ENCODE data around the gene DCAF12.
"Not testable (repeated sequence)": the region's sequence is repeated elsewhere in the genome, so short reads cannot be mapped to it uniquely, and the experiment has no call there.

The DCAF12 gene

DNA sequence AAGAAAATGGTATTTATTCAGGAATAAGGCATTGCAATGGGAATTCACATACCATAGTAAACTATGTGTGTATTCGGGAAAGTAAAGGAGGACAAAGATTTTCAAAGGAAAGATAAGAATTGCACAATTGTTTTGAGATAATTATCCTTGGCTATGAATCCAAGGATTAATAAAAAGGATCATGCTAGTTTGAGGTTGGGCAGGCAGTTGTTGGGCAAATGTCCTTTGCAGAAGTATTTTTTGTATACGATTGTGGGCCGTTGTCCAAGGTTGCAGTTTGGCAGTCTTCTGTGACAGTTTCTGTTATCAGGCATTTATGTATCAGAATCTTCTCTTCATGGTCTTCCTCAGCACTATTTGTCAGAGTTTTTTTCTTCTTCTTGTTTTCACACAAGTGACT, 67.2 kb downstream of the DCAF12 start:
- Histone ChIP-seq H3K36me3 (ENCODE audit: insufficient read depth, low read length) (no peaks in the 10 kb centered on the region), H3K4me3 (ENCODE audit: low read length) (no peak overlapping the region), H3K9me3 (replicated peaks; ENCODE audit: low read length) (no peaks in the 10 kb centered on the region), H3K27me3 (ENCODE audit: control insufficient read depth, insufficient read depth, low read length) (peaks cover 6% of the 10 kb centered on the region), H3K4me2 (ENCODE audit: low read length) (no peak overlapping the region), H3K4me1 (ENCODE audit: control insufficient read depth, insufficient read depth, low read length) (no peaks in the 10 kb centered on the region), H3K9ac (ENCODE audit: low read depth, low read length) (no peak overlapping the region)

DNA sequence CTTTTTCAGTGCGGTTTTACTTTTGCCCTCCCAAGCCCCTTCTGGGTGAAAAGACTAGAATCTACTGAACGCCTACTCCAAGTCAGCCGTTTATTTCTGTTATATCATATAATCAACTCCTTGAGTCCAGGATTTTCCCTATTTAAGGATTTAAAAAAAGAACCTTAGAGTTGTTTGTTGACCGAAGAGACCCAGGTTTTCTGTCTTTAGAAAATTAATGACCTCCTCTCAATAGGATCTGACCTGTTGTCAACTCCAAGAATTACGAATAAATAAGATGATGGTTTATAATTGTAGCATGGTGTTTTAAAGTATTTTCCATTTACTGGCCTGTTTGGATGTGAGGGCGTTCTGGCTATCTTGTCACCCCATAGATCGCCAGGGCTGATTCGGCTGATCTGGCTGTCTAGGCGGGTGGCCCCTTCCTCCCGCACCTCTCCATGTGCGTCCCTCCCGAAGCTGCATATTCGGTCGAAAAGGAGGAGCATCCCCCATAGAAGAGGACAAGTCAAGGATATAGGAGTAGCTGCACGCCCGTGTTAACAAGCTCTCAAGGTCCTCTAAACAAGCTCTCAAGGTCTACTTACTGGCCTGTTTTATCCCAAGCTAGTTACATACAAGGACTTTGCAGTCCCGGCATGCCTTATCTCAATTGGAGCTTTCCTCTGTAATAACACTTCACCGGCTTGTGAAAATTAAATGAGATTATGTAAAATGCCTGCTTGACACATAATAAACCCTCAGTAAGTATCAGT, 76.7 kb downstream of the DCAF12 start:
- no peaks in the 10 kb centered on the region for H3K36me3 ChIP-seq (ENCODE audit: insufficient read depth, low read length)
- peak overlapping the region; percentile 84 for H3K4me3 ChIP-seq (ENCODE audit: low read length)
- peak overlapping the region; percentile 89 for H3K9ac ChIP-seq (ENCODE audit: low read depth, low read length)

DNA sequence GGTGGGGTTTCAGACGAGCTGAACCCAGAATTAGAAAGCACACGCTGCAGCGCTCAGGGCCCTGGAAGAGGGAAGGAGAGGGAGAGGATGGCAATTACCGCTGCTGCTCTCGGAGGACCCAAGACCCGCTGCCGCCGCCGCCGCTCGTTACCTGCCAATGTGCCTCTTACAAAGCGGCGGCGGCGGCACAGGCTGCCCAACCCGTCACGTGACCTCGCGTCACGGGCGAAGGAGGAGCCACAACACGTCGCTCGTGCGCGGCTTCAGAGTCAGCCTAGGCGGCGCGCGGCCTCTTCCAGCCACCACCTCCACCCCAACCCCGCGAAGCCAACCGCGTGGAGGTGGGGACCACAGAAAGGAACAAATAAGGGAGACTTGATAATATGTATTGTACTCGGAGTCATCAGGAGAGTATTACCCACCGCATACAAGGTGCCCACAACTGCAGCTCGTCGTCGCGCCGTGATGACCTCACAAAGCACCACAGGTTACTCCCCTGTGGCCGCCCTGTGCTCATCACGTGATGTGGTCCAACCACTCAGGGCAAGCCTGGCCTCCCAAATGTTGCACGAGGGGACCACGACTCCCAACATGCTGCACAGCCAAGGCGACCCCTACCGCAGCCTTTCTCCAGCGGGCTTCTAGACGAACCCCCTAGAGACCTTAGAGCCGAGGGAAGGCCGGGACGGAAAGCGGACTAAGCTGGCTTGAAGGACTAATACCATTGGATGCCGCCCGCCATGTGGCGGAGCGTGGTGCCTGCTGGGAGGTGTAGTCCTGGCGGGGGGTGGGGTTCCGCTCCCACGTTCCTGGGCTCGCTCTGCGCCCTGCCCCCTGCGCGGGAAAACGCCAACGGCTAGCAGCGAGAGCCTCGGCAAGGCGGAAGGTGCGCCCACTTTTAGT, 77.5 kb downstream of the DCAF12 start, which contains the start of gene UBAP2:
Gene UBAP2 (minus strand): TSS at position 161 of the 903 bp plus-strand sequence. CDS start 31,739 bp downstream, outside the sequence.
- Histone ChIP-seq H3K9me3 (replicated peaks; ENCODE audit: low read length) (no peaks in the 10 kb centered on the region), H3K4me3 (ENCODE audit: low read length) (peak within 1 kb of the TSS; percentile 84), H3K27me3 (ENCODE audit: control insufficient read depth, insufficient read depth, low read length) (no peaks in the 10 kb centered on the region), H3K9ac (ENCODE audit: low read depth, low read length) (peak within 1 kb of the TSS; percentile 89), H3K4me1 (ENCODE audit: control insufficient read depth, insufficient read depth, low read length) (peaks cover 18% of the 10 kb centered on the region), H3K36me3 (ENCODE audit: insufficient read depth, low read length) (no peaks in the 10 kb centered on the region), H3K4me2 (ENCODE audit: low read length) (peak within 1 kb of the TSS; percentile 81)

More for the DNA sequence above, 76.7 kb downstream of the DCAF12 start:
- H3K27me3 ChIP-seq (ENCODE audit: control insufficient read depth, insufficient read depth, low read length) = no peaks in the 10 kb centered on the region
- H3K4me1 ChIP-seq (ENCODE audit: control insufficient read depth, insufficient read depth, low read length) = peaks cover 18% of the 10 kb centered on the region
- H3K9me3 ChIP-seq (replicated peaks; ENCODE audit: low read length) = no peaks in the 10 kb centered on the region
- H3K4me2 ChIP-seq (ENCODE audit: low read length) = peak overlapping the region; percentile 81

DNA sequence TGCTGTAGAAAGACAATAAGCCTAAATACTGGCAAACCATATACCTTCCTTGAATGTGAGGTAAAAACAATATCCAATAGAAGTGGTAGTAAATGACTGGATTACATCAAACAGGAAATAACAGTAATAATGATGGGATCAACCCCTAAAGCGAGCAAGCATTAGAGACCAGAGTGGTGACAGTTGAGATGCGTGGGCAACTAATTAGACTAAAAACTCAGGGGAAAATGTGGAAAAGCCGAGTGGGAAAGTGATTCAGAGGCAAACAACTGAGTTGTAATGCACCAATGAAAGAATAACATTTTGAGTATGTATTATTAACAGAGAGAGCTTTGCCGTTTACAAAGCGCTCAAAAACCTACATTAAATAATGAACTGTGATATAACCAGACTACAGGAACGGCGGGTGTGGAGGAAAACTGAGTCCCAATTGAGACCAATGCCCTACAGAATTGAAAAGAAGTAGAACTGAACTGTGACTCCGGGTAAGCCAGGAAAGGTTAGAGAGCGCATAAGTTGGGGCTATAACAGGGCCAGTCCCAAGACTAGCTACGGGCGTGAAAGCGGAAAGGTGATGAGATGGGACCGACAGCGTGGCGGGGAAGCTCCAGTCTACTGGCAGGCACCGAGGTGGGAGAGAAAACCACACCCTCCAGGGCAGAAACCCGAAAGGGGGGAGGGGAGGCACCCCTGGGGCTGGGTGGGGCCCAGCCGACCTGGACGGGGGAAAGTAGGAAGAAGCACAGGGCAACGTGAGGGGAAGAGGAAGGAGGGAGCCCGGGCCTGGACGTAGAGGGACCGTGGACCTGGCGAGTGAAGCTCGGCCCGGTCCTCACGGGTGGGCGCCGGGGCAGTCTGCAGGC, 78.4 kb downstream of the DCAF12 start:
- H3K4me2 ChIP-seq (ENCODE audit: low read length) = peak overlapping the region; percentile 81
- peak overlapping the region; percentile 84 for H3K4me3 ChIP-seq (ENCODE audit: low read length)
- H3K27me3 ChIP-seq (ENCODE audit: control insufficient read depth, insufficient read depth, low read length) = no peaks in the 10 kb centered on the region
- no peaks in the 10 kb centered on the region for H3K9me3 ChIP-seq (replicated peaks; ENCODE audit: low read length)
- H3K36me3 ChIP-seq (ENCODE audit: insufficient read depth, low read length) = no peaks in the 10 kb centered on the region
- H3K9ac ChIP-seq (ENCODE audit: low read depth, low read length) = peak overlapping the region; percentile 89
- H3K4me1 ChIP-seq (ENCODE audit: control insufficient read depth, insufficient read depth, low read length) = peaks cover 18% of the 10 kb centered on the region

DNA sequence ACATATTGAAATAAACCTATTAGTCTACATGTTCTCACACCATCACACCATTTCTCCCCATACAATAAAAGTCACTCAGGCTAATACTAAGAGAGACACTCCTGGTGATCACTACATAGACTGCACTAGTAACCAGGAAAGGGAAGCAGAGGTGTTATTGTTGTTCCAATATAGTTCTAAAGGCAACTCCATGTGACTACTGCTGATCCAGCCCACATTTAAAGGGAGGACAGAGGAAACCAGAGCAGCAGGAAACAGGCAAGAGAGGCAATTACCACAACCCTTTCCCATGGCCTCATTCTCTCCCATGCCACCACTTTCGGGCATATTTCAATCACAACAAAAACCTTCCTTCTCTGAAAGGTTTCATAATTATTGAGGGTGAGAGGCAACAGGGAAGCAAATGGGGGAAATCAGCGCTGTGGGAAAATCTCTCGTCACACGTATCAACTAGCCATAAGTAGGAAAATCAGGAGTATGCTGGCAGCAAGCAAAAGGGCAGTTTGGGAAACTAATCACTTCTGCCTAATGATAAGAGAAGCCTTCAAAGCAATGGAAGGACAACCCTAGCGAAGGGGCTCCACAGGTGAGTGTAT, 79.6 kb downstream of the DCAF12 start:
- peak overlapping the region; percentile 81 for H3K4me2 ChIP-seq (ENCODE audit: low read length)

DNA sequence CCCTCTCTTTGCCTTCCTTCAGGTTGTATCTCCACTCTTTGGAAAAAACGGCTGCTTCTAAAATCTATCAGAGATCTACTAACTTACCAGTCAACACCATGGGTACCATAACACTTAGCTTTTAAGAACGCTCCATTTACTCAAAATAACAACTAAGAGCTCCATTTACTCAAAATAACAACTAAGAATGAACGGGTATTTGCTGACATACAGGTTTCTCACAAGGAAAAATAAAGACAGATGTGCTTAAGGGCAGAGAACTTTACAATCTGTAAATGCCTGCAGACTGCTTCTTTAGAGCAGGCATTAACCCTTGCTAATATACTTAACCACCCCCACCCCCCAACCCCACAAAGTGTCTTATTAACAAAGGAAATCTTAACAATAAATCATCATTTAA, 80.6 kb downstream of the DCAF12 start:
- Histone ChIP-seq H3K9me3 (replicated peaks; ENCODE audit: low read length) (no peaks in the 10 kb centered on the region), H3K27me3 (ENCODE audit: control insufficient read depth, insufficient read depth, low read length) (no peaks in the 10 kb centered on the region), H3K4me3 (ENCODE audit: low read length) (no peak overlapping the region), H3K9ac (ENCODE audit: low read depth, low read length) (no peak overlapping the region), H3K4me1 (ENCODE audit: control insufficient read depth, insufficient read depth, low read length) (peaks cover 18% of the 10 kb centered on the region), H3K36me3 (ENCODE audit: insufficient read depth, low read length) (peaks cover 8% of the 10 kb centered on the region), H3K4me2 (ENCODE audit: low read length) (peak overlapping the region; percentile 32)

More for the DNA sequence above, 79.6 kb downstream of the DCAF12 start:
- Histone ChIP-seq H3K9me3 (replicated peaks; ENCODE audit: low read length) (no peaks in the 10 kb centered on the region), H3K27me3 (ENCODE audit: control insufficient read depth, insufficient read depth, low read length) (no peaks in the 10 kb centered on the region), H3K4me3 (ENCODE audit: low read length) (peak overlapping the region; percentile 84), H3K9ac (ENCODE audit: low read depth, low read length) (peak overlapping the region; percentile 89), H3K4me1 (ENCODE audit: control insufficient read depth, insufficient read depth, low read length) (peaks cover 18% of the 10 kb centered on the region), H3K36me3 (ENCODE audit: insufficient read depth, low read length) (peaks cover 8% of the 10 kb centered on the region)

DNA sequence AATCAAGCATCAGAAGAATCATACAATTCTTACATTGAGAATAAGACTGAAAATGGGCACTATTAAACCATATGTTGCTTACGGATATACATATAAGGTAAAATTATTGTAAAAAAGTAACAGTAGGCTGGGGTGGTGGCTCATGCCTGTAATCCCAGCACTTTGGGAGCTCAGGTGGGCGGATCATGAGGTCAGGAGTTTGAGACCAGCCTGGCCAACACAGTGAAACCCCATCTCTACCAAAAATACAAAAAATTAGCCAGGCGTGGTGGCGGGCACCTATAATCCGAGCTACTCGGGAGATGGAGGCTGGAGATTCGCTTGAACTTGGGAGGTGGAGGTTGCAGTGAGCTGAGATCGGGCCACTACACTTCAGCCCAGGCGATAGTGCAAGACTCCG, 84.4 kb downstream of the DCAF12 start:
- not testable (repeated sequence) for H3K4me2 ChIP-seq (ENCODE audit: low read length); H3K9me3 ChIP-seq (replicated peaks; ENCODE audit: low read length); H3K9ac ChIP-seq (ENCODE audit: low read depth, low read length); H3K4me3 ChIP-seq (ENCODE audit: low read length); H3K4me1 ChIP-seq (ENCODE audit: control insufficient read depth, insufficient read depth, low read length); H3K27me3 ChIP-seq (ENCODE audit: control insufficient read depth, insufficient read depth, low read length)
- peaks cover 12% of the 10 kb centered on the region for H3K36me3 ChIP-seq (ENCODE audit: insufficient read depth, low read length)

DNA sequence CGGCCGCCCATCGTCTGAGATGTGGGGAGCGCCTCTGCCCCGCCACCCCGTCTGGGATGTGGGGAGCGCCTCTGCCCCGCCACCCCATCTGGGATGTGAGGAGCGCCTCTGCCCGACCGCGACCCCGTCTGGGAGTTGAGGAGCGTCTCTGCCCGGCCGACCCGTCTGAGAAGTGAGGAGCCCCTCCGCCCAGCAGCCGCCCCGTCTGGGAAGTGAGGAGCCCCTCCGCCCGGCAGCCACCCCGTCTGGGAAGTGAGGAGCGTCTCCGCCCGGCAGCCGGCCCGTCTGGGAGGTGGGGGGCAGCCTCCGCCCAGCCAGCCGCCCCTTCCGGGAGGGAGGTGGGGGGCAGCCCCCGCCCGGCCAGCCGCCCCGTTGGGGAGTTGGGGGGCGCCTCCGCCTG, 87.6 kb downstream of the DCAF12 start:
- H3K4me2 ChIP-seq (ENCODE audit: low read length); H3K4me3 ChIP-seq (ENCODE audit: low read length); H3K9ac ChIP-seq (ENCODE audit: low read depth, low read length); H3K4me1 ChIP-seq (ENCODE audit: control insufficient read depth, insufficient read depth, low read length); H3K9me3 ChIP-seq (replicated peaks; ENCODE audit: low read length); H3K27me3 ChIP-seq (ENCODE audit: control insufficient read depth, insufficient read depth, low read length): not testable (repeated sequence)
- peaks cover 12% of the 10 kb centered on the region for H3K36me3 ChIP-seq (ENCODE audit: insufficient read depth, low read length)

DNA sequence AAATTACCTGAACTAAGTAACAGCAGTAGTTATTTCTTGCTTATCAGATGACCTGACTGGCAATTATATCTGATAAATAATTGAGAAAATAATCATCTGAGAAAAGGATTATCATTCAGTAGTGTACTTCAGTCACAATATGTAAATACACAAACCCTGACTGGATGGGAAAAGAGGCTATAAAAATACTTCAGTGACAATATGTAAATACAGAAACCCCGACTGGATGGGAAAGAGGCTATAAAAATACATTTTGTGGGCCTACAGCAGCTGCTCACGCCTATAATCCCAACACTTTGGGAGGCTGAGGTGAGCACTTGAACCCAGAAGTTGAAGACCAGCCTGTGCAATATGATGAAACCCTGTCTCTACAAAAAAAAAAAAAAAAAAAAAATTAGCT, 88.9 kb downstream of the DCAF12 start:
- H3K27me3 ChIP-seq (ENCODE audit: control insufficient read depth, insufficient read depth, low read length) = no peaks in the 10 kb centered on the region
- no peak overlapping the region for H3K4me2 ChIP-seq (ENCODE audit: low read length)
- no peaks in the 10 kb centered on the region for H3K4me1 ChIP-seq (ENCODE audit: control insufficient read depth, insufficient read depth, low read length)
- H3K9me3 ChIP-seq (replicated peaks; ENCODE audit: low read length) = no peaks in the 10 kb centered on the region
- H3K36me3 ChIP-seq (ENCODE audit: insufficient read depth, low read length) = peaks cover 8% of the 10 kb centered on the region
- H3K4me3 ChIP-seq (ENCODE audit: low read length) = no peak overlapping the region
- H3K9ac ChIP-seq (ENCODE audit: low read depth, low read length) = no peak overlapping the region

DNA sequence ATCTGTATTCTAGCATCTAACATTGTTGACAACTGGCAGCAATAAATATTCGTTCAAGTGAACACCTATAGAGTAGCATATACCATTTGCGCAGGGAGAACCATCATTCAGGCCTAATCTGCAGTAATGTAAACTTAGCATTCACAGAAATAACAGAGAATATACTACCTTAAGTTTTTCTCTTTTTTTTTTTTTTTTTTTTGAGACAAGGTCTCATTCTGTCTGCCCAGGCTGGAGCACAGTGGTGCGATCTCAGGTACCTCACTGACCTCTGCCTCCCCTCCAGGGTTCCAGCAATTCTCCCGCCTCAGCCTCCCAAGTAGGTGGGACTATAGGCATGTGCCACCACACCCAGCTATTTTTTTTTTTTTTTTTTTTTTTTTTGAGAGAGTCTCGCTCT, 89.9 kb downstream of the DCAF12 start:
- Histone ChIP-seq H3K9me3 (replicated peaks; ENCODE audit: low read length) (no peaks in the 10 kb centered on the region), H3K4me2 (ENCODE audit: low read length) (no peak overlapping the region), H3K9ac (ENCODE audit: low read depth, low read length) (no peak overlapping the region), H3K36me3 (ENCODE audit: insufficient read depth, low read length) (peaks cover 8% of the 10 kb centered on the region), H3K27me3 (ENCODE audit: control insufficient read depth, insufficient read depth, low read length) (no peaks in the 10 kb centered on the region), H3K4me3 (ENCODE audit: low read length) (no peak overlapping the region), H3K4me1 (ENCODE audit: control insufficient read depth, insufficient read depth, low read length) (no peaks in the 10 kb centered on the region)
